Loucy (cell line): ENCODE measurements around the gene AK3.
"Not testable (repeated sequence)": the region's sequence is repeated elsewhere in the genome, so short reads cannot be mapped to it uniquely, and the experiment has no call there.

Experiments used
- CTCF ChIP-seq: fragments of 200-600 bp; sonication (generic); conservative IDR thresholded peaks from 2 replicates; pipeline ENCODE4 v1.5.1; 2014; ENCODE audit warnings: mild to moderate bottlenecking, antibody characterized with exemption, low read length
- EZH2phosphoT487 ChIP-seq: fragments of 200-600 bp; IDR thresholded peaks from 2 replicates; pipeline ENCODE4 v1.6.1; 2018; ENCODE audit warnings: antibody characterized with exemption, mild to moderate bottlenecking, moderate library complexity, borderline replicate concordance

- TF ChIP-seq CTCF, EZH2phosphoT487: not testable (repeated sequence)
Measured at GRCh38 chr9:4774958-4775357, 34.0 kb upstream of the AK3 start.
